ENCODE data around the gene APBA1. TPM values are rescaled to one million over a fixed set of nuclear protein-coding genes. Genes with fewer than 3 reads are reported as not detected.

Gene APBA1
- total RNA-seq, 1 donor from 2014 or later, result 3.4 TPM

DNA sequence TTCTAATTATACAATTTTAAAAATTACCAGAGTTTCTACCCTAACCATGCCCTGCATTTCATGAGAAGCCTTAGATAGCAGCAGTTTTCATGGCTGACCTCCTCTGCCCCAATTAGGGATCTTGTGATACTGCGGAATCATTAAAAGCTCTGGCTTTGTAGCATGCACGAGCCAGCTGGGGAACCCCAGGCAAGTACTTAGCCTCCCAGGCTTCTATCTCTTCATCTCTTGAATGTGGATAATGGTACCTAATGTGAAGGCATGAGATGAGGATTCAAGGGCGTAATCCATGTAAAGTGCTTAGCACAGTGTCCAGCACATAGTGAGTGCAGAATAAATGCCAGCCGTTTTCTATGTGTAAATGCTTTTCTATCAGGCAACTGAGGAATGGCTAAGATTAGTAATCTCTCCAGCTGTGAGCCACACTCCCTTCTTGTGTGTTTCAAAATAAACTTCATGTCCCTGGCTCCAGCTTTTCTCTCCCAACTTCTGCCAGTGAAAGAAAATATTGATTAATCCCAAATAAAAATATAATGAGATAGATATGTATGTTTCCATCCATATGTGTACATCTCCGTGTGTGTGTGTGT, 88.4 kb downstream of the APBA1 start:
- H3K9me3 ChIP-seq (ENCODE audit: low read depth), result no peaks in the 10 kb centered on the region
- Mint-ChIP-seq H3K4me1 (peaks cover 48% of the 10 kb centered on the region), H3K27ac (no peak overlapping the region), H3K36me3 (no peaks in the 10 kb centered on the region), H3K4me3 (no peak overlapping the region), H3K27me3 (ENCODE audit: insufficient read depth, low read depth) (peaks cover 8% of the 10 kb centered on the region), H3K9me3 (no peaks in the 10 kb centered on the region)
- H2AFZ ChIP-seq (replicated peaks), result no peak overlapping the region
- no peaks in the 10 kb centered on the region for H3K27me3 ChIP-seq
- no peak overlapping the region for H3K27ac ChIP-seq
- TF ChIP-seq CTCF (IDR thresholded peaks at IDR 0.05) (no peak), EZH2 (IDR thresholded peaks at IDR 0.05) (no peak), EZH2phosphoT487 (IDR thresholded peaks at IDR 0.05) (no peak)
- no peaks in the 10 kb centered on the region for H3F3A ChIP-seq (ENCODE audit: low read depth)
- no peaks in the 10 kb centered on the region for H4K20me1 ChIP-seq (ENCODE audit: low read depth)
- no peak overlapping the region for H3K9ac ChIP-seq
- no peak overlapping the region for H3K4me3 ChIP-seq
- H3K4me1 ChIP-seq, result peaks cover 3% of the 10 kb centered on the region
- H3K4me2 ChIP-seq, result no peak overlapping the region
- H3K79me2 ChIP-seq (ENCODE audit: low read depth), result no peaks in the 10 kb centered on the region
- DNase-seq (ENCODE audit: low spot score), result no peak
- no peaks in the 10 kb centered on the region for H3K36me3 ChIP-seq

DNA sequence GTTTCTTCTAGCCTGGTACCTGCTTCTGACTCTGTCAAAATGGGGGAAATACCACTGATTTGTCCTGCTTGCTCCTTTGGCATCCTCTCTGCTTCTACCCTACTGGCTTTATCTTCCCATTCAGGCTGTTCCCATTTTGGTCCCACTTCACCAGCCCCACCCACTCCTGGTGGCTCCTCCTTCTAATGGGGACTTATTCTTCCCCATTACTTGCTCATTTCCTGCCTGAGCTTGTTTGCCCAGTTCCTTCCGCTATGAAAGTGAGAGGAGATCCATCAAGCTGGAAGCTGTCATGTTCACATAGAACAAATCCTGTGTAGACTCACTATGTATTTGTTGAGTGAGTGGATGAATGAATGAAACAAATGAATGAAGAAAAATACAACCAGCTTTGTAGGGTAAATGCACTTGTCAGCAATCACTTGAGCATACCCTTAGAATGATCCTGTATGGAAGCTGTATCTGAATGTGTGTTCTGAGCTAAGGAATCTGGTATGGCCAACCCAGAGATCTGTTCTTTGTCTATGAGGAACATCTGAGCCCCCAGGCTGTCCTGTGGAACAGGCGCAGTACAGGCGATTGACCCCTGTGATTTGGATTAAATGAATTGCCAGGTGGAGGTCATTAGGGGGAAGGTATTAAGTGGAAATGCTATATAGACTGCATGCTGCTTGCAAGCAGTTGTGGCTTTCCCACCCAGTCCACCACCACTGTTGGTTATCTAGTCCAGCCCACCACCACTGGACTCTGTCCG, 89.5 kb downstream of the APBA1 start:
- H3K27ac ChIP-seq, result no peak overlapping the region
- H3F3A ChIP-seq (ENCODE audit: low read depth), result no peaks in the 10 kb centered on the region
- H4K20me1 ChIP-seq (ENCODE audit: low read depth), result no peaks in the 10 kb centered on the region
- H3K27me3 ChIP-seq, result no peaks in the 10 kb centered on the region
- TF ChIP-seq CTCF (IDR thresholded peaks at IDR 0.05), result no peak
- no peak for TF ChIP-seq EZH2 (IDR thresholded peaks at IDR 0.05)
- TF ChIP-seq EZH2phosphoT487 (IDR thresholded peaks at IDR 0.05), result no peak
- no peak overlapping the region for H3K9ac ChIP-seq
- Mint-ChIP-seq H3K36me3 (no peaks in the 10 kb centered on the region), H3K27ac (no peak overlapping the region), H3K4me3 (no peak overlapping the region), H3K9me3 (no peaks in the 10 kb centered on the region), H3K27me3 (ENCODE audit: insufficient read depth, low read depth) (peaks cover 8% of the 10 kb centered on the region), H3K4me1 (peaks cover 52% of the 10 kb centered on the region)
- no peak overlapping the region for H3K4me3 ChIP-seq
- no peaks in the 10 kb centered on the region for H3K79me2 ChIP-seq (ENCODE audit: low read depth)
- no peak overlapping the region for H3K4me2 ChIP-seq
- no peaks in the 10 kb centered on the region for H3K36me3 ChIP-seq
- H3K9me3 ChIP-seq (ENCODE audit: low read depth), result no peaks in the 10 kb centered on the region
- no peak for DNase-seq (ENCODE audit: low spot score)
- H2AFZ ChIP-seq (replicated peaks), result no peak overlapping the region
- peaks cover 12% of the 10 kb centered on the region for H3K4me1 ChIP-seq

DNA sequence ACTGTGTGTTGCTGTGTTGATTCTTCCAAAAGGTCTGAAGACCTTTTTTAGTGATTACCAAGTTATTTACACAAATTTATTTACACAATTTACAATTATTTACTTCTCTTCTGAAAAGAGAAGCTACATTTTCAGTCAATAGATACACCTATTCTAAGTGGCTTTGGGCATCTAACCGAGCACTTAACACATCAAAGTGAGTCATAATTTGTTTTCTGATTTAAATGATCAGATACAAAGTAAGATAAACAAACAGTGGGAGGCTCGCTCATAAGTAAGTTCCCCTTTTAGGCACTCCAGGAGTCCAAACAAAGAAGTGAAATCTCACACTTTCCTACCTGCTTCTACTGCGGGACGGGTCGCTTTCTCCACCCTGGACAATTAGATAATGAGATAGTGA, 90.2 kb downstream of the APBA1 start:
- no peak overlapping the region for H3K9ac ChIP-seq
- Mint-ChIP-seq H3K4me3 (no peak overlapping the region), H3K9me3 (peaks cover 3% of the 10 kb centered on the region), H3K4me1 (peaks cover 52% of the 10 kb centered on the region), H3K36me3 (no peaks in the 10 kb centered on the region), H3K27ac (no peak overlapping the region), H3K27me3 (ENCODE audit: insufficient read depth, low read depth) (peaks cover 8% of the 10 kb centered on the region)
- no peak overlapping the region for H3K27ac ChIP-seq
- peaks cover 12% of the 10 kb centered on the region for H3K4me1 ChIP-seq
- H3K4me3 ChIP-seq, result no peak overlapping the region
- DNase-seq (ENCODE audit: low spot score), result no peak
- no peak overlapping the region for H3K4me2 ChIP-seq
- TF ChIP-seq EZH2 (IDR thresholded peaks at IDR 0.05), result no peak
- TF ChIP-seq CTCF (IDR thresholded peaks at IDR 0.05), result no peak
- TF ChIP-seq EZH2phosphoT487 (IDR thresholded peaks at IDR 0.05), result no peak
- no peaks in the 10 kb centered on the region for H3K79me2 ChIP-seq (ENCODE audit: low read depth)
- no peaks in the 10 kb centered on the region for H3K9me3 ChIP-seq (ENCODE audit: low read depth)
- H3F3A ChIP-seq (ENCODE audit: low read depth), result no peaks in the 10 kb centered on the region
- H2AFZ ChIP-seq (replicated peaks), result no peak overlapping the region
- H3K27me3 ChIP-seq, result no peaks in the 10 kb centered on the region
- no peaks in the 10 kb centered on the region for H3K36me3 ChIP-seq
- no peaks in the 10 kb centered on the region for H4K20me1 ChIP-seq (ENCODE audit: low read depth)

Measured in neural progenitor cell (in vitro differentiated cells).